Ramos (cell line): ENCODE data around the gene TOR1AIP2.

Experiments
- in situ Hi-C: fragments of 300-500 bp; cut with MboI; formaldehyde crosslinking; loops from one replicate; pipeline ENCODE4 v1.14.3; 2022; ENCODE audit warnings: low sequenced_read_pairs; ENCODE audit not compliant: unreplicated experiment

Gene TOR1AIP2

DNA sequence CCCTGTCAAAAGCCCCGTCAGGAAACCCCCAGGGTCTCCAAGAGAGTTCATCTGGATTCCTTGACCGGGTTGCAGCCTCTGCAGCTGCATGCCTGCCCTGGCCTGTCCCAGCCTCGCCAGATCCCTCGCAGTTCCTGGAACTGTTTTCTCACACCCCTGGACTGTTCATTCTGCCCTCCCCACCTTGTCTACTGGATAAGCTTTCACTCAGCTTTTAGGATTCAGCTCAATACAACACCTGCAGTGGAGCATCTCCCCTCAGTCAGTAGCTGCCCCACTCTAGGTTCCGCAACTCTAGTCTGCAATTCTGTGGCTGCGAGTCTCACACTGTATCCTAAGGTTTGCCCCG is 67.3 kb downstream of the TOR1AIP2 start:
- in situ Hi-C loops = loop anchor here (10.0 to 25.0 kb wide), 3 partner anchors 96 to 1298 kb away; partner anchors contain the start of genes TEX35 and TOR3A

DNA sequence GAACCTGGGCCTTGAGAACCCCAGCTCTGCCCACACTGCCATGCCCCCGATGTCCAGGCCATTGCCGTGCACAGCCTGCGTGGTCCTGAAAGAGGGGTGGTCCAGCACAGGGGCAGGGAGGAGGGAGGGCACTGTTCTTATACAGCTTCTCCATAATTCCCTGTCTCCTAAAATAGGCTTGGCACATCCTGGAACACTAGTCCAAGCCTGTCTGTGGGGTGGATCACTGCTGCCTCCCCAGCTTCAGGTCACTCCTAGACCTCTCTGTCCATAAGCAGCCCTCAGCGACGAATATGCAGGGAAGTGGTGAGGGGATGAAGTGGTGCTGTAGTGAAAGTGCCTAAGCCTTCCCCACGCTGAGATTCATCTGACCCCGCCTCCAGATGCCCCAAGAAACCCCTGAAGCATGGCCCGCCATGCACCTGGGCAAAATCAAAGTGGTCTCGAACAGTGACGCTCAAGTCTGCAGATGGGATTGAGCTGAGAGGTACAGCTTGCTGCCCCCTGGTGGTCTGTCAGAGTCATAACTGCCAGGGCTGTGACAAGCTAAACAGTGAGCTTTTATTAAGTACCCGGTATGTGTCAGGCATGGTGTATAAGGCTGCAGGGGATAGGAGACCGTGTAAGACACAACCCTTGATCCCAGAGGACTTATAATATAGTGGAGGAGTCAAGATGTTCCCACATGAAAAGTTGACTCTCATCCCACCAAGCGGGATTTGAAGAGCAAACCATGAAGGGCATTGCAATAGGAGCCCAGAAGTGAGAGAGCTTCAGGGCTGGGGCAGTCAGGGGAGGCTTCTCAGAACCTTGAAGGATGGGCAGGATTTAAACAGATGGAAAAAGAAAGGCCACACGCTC is 67.9 kb downstream of the TOR1AIP2 start:
- in situ Hi-C loops = loop anchor here (10.0 to 25.0 kb wide), 3 partner anchors 95 to 1297 kb away; partner anchors contain the start of genes TEX35 and TOR3A

DNA sequence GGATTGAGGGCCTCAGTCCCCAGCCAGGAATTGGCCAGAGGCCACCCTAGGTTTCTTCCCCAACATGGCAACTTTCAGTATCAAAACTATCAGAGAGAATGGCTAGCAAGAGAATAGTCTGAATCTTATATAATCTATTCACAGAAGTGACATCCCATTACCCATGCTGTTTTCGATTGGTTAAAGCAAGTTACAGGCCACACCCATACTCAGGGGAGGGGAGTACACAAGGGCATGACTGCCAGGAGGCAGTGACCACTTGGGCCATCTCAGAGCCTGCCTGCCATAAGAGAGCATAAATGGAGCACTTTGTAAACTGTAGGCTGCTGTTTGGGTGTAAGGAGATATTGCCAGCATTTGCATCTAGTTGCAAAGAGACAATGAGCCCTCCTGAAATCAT is 69.1 kb downstream of the TOR1AIP2 start:
- in situ Hi-C loops = loop anchor here (25.0 kb wide), 2 partner anchors 721 to 1296 kb away; partner anchors contain the start of genes TEX35 and TOR3A

DNA sequence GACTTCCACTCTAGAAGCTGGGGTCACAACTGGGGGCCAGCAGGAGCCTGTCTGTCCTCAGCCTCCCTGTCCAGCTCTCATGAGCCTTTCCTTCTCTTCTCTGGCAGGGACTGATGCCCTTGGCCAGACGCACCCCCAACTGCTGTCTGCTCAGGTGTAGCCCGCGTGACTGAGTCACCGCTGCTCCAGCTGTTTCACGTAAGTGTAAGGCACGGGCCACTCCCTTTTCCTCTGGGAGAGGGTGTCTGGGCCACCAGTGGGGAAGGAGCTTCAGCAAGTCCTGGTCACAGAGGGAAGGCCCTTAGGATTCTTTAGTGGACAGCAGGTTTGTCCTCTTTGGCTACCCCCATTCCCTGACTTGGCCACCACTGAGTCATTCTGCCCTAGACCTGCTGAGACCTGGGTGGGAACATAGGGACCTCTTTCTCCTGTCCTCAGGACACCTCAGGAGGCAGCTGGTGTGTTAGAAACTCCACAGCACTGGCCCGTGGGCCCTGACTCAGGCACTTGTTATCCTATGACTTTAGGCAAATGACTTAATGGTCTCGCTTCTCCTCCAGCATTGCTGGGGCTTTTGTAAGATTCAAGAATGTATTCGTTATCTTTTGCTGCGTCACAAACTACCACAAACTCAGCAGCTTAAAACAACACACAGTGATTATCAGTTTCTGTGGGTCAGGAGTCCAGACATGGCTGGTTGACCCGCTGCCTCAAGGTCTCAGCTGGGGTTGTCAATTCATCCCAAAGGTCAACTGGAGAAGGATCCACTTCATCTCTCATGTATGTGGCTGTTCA is 69.7 kb downstream of the TOR1AIP2 start:
- in situ Hi-C loops = loop anchor here (25.0 kb wide), 2 partner anchors 721 to 1296 kb away; partner anchors contain the start of genes TEX35 and TOR3A

DNA sequence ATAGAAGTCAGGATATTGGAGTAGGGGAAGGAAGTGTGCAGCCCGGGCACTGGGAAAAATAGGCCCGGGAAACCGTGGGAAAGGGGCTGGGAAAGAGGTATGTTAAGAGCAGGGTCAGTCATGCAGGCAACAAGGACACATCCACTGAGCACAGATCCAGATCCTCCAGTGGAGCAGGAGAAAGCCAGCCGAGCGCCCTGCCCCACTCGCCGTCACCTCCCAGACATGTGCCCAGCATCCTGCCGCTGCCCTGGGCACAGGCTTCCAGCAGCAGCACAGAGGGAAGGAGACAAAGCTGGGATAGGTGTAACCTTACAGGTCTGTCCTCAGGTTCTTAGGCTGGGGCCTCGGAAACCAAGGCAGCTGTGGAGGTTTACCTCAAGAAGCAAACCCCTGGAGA is 70.3 kb downstream of the TOR1AIP2 start:
- in situ Hi-C loops = loop anchor here (25.0 kb wide), 2 partner anchors 720 to 1295 kb away; partner anchors contain the start of genes TEX35 and TOR3A

DNA sequence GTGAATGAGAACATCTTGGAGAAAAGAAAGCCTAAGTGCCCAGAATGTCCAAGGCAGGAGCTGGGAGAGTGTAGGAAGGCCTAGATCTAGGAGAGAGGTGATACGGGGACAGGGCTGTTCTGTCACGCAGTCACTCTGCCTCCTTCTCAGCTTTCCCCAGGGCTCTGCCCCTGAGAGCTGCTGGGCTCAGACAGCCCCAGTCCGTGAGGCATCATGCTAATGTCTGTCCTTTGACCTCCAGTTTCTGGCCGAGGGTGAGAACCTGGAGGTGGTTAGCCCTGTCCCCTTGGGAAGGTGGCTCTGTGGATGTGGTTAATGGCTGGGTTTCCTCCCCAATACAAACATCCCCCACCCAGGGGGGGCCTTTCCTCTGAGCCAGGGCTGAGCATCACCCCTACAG is 71.3 kb downstream of the TOR1AIP2 start:
- in situ Hi-C loops = loop anchor here (25.0 kb wide), 2 partner anchors 719 to 1294 kb away; partner anchors contain the start of genes TEX35 and TOR3A

DNA sequence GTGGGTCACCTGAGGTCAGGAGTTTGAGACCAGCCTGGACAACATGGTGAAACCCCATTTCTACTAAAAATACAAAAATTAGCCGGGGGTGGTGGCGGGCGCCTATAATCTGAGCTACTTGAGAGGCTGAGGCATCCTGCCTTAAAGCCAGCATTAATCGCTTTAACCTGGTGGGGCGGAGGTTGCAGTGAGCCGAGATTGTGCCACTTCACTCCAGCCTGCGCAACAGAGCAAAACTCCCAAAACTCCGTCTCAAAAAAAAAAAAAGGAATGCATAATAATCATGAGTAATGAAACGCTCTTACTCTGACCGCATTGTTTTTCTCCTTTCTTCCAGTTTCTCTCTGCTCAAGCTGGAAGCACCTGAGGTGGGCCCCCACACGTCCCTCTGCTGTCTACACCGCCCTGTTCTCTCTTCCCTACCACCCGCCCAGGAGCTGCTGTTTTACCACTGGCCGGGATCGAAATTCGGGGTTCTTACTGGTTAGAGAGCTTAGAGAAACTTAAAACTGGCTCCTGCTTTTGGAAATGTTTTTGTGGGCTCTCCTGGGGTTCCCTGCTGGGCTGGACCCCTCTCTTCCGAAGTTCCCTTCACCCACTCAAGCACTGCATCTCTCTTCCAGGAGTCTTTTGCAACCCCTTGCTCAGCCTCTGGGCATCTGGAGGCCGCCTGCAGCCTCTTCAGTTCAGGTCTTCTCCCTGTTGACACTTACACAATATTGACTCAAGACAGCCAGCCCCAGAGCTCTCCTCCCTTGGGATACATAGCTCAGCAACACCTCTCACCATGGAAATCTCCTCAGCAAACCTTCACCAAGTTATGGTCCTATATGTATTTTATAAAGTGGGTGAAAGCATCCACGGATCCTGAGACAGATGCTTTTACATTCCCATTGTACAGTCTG is 72.1 kb downstream of the TOR1AIP2 start:
- in situ Hi-C loops = loop anchor here (25.0 kb wide), 2 partner anchors 718 to 1293 kb away; partner anchors contain the start of genes TEX35 and TOR3A

DNA sequence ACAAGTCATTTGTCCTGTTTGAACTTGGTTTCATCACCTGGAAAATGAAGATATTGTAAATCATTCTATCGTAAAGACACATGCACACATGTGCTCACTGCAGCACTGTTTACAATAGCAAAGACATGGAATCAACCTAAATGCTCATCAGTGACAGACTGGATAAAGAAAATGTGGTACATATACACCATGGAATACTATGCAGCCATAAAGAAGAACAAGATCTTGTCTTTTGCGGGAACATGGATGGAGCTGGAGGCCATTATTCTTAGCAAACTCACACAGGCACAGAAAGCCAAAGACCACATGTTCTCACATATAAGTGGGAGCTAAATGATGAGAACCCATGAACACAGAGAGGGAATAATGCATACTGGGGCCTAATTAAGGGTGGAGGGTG is 73.2 kb downstream of the TOR1AIP2 start:
- in situ Hi-C loops = loop anchor here (25.0 kb wide), 2 partner anchors 717 to 1292 kb away; partner anchors contain the start of genes TEX35 and TOR3A

DNA sequence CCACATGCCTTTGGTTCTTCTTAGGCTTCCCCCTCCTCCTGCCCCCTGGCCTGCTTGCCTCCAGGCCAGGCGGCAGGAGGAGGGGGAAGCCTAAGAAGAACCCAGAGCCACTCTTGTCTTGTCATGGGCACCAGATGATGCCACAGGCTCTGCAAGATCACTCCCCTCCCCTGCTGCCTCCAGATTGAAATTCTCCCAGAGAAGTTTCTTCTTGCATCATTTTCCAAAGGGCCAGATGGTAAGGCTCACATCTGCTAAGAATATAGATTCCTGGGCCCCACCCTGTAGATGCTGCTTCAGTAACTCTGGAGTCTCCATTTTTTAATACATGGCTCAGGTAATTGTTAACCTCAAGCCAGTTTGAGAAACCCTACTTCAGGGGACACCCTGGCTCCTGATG is 73.7 kb downstream of the TOR1AIP2 start:
- in situ Hi-C loops = loop anchor here (25.0 kb wide), 2 partner anchors 717 to 1292 kb away; partner anchors contain the start of genes TEX35 and TOR3A

DNA sequence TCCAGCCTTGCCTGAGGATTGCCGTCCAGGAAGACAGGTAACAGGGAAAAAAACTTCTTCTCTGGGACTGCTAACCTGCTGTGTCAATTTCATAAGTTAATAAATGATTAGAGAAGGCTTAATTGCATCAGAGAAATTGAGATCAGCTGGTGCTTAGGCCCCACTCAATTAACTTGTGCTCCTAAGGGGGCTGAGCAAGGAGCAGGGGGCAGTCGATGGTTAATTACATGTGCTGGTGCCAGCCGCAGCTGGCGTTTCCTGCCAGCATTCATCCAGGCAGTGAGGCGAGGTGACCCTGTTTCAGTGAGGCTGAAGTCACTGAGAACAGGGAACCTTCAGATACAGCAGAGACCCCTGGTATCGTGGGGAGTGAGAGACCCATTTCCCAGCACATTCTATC is 74.5 kb downstream of the TOR1AIP2 start:
- in situ Hi-C loops = loop anchor here (25.0 kb wide), 2 partner anchors 716 to 1291 kb away; partner anchors contain the start of genes TEX35 and TOR3A

DNA sequence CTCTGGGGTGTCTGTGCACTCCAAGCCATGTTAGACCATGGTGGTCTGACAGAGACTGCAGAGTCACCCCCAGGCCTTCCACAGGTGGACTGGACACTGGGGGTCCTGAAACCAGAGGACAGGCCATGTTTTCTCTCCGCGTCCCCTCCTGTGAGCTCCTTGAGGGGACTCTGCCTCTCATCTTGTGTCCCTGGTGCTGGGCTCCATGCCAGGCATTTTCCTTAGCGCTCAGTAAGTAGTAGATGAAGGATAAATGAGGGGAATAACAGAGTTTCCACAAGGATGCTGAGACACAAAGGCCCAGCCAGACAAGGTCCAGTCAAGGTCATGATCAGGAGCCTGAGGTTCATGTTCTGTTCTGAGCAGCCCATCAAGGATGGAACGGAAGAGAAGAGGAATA is 77.1 kb downstream of the TOR1AIP2 start:
- in situ Hi-C loops = loop anchor here (25.0 kb wide), 2 partner anchors 713 to 1288 kb away; partner anchors contain the start of genes TEX35 and TOR3A

DNA sequence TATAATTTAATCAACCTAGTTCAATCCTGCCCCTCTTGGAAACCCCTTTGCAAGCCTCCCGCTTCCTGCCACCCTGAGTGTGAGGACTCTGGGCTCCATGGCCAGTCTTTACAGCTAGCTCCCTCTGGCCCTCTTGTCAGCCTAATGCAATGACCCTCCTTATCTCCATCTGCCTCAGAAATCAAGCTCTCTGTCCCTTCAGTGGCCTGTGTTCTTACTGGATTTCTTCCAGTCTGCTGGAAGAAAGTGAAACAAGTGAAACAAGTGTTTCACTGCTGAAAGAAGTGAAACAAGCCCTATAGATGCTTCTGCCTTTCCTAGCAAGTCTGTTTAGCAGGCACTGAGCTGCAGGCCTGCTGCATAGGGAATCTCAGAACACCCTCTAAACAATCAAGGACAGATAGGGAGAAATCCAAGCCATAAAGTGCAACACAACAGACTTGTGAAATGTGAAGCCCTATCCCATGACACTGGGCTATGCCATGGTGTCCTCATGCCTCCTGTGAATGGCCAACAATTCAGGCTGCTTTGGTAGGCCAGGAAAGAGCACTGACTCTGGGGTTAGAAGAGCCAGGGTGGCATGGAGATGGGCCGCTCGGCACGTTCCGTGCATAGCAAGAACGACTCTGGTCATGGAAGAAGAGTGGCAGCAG is 78.6 kb downstream of the TOR1AIP2 start:
- in situ Hi-C loops = no loop called here

DNA sequence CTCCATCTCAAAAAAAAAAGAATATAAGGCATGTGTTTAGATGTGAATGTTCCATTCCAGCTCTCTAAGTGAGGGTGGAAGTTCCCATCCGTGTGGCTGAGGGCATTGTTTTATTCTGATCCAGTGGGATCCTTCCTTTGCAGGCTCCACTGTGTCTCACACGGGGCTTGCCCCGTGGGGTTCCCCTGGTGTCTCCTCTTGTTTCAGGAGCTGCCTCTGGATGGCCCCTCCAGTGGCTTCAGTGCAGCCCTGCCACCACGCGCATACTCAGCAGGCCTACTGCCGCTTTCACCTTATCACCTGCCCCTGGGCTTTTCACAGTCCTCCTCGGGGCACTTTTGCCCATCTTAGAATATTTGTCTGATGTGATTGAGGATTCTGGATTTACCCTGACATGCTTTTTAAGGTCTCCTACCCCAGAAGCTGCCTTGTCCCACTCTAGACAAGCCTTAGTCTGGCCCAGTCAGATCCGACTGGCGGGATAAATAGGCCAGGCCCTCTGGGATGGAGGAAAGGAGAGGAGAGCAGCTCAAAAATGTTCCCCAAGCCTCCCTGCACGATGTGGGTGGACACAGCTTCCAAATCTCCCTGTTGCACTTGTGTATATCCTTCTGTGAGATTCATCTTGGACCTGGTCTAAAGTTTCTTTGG is 79.3 kb downstream of the TOR1AIP2 start:
- in situ Hi-C loops = no loop called here

DNA sequence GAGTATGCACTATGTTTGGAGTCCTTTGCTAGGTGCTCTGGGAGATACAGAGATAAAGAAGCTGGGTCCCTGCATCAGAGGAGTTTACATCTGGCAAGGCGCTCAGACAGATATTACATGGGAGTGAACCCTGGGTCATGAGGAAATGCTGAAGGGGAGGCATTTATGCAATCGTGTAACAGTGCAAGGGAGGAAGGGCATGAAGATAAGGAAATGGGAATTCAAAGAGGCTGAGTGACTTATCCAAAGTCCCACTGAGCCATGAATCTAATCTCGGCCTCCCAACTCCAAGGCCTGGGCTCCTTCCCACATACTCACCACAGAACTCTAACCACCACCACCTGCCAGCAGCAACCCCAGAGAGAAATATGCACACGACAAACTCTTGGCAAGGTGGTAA is 82.9 kb downstream of the TOR1AIP2 start:
- in situ Hi-C loops = no loop called here

DNA sequence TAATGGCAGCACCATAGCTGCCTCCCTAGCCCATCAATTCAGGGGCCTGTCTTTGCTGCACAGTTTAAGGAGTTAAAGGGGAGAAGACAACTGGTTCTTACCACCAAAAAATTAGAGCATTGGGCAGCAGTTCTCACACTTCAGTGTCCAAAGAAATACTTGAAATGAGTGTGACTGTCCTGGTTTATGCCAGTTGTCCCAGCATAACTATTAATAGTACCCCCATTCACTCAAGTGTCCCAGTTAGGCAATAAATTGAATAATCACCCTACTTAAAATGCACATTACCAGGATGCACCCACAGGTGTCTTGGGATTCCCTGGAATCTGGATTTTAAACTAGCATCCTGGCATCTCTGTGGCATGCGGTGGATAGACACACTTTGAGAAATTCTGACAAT is 83.5 kb downstream of the TOR1AIP2 start:
- in situ Hi-C loops = no loop called here

DNA sequence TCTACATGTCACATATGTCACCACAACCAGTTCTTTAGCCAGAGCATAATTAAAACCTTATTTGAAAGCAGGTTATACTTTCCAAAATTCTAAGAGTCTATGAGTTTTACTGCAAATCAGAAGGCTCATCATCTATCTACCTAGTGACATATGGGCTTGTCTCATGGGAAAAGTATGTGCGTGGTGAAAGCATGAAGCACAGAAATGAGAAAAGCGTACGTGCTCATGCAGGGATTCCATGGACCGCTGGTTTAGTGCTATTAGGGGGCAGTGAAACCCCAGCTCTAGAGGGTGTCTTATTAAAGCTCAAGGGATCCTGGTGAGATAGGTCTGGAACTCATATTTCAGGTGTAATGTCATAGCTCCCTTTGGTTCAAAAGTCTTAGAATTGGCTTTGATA is 84.3 kb downstream of the TOR1AIP2 start:
- in situ Hi-C loops = no loop called here
